Cardiac septum (tissue), 1 donor: ENCODE data around the gene NUP188. TPM values are rescaled to one million over a fixed set of nuclear protein-coding genes. Genes with fewer than 3 reads are reported as not detected.
"Not testable (repeated sequence)": the region's sequence is repeated elsewhere in the genome, so short reads cannot be mapped to it uniquely, and the experiment has no call there.

Experiments used
- DNase-seq: peaks from one replicate; pipeline ENCODE4 v3.0.0-alpha.2; 2020; ENCODE audit warnings: low spot score
- intact Hi-C: fragments of 100-400 bp; cut with DNase I; formaldehyde crosslinking; loops from one replicate; pipeline ENCODE4 v1.14.0; 2022
- total RNA-seq: library from RNA; stranded (reverse); fragmentation: NEBNext Ultra II Directional; extraction: Animal tissue kit (Norgen Biotek cat#: 25700); gene quantifications from one replicate; pipeline ENCODE4 v1.2.1, GENCODE V29; 2021
- donor health status: DM: no; HTN: no; CAD: no.

Gene NUP188
- total RNA-seq, 1 donor from 2014 or later: 36.3 TPM

DNA sequence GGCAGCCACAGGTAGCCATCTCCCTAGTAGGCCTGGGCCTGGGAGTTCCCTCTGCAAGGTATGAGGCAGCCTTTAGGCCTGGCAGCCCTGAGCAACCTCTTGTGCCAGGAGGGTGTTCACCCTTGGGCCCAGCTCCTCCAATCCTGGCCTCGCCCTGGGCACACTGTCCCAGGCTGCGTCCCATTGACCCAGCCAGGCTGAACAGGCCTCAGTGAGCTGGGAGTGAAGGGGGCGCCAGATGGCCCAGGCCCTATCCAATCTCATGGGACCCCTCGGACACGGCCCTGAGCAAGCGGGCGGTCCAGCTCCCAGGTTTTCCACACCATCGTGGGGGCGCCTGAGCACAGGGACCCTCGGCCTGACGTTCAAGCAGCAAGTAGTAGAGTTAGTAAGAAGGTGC lies 66.2 kb downstream of the NUP188 start:
- no peak for DNase-seq
- intact Hi-C loops: no loop called here

DNA sequence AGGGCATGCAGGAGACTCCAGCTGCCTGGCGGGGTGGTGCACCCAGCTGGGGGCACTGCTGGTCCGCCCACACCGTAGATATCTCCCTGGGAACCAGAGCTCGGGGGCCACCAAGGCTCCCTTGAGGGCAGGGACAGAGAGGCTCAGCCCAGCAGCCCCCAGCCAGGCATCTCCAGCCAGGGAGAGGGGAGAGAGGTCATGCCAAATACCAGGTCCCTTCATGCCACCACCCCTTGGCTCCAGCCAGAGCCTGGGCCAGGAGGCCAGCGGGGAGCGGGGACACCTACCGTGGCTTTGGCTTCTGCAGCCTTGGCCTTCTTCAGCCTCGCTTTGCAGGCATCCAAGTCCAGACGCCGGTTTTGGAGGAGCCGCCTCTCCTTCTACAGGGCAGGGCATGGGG lies 66.6 kb downstream of the NUP188 start:
- DNase-seq: no peak
- intact Hi-C loops: no loop called here

DNA sequence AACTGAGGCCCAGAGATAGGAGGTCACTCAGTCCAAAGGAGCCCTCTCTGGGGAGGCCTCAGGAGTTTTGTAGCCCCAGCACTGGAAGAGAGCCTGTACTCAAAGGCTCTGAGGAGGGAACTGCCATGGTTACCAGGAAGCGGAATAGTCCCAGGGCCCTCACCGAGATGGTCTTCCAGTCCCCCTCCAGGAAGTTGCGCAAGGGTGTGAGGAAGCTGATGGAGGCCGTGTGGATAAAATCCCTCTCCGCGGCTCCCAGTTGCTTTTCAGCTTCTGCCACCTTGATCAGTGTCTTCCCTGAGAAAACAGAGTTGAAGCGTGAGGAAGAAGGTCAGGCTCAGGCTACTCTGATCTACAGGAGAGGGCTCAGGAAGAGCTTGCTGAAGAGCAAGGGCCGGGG lies 67.1 kb downstream of the NUP188 start:
- DNase-seq: no peak
- intact Hi-C loops: no loop called here

DNA sequence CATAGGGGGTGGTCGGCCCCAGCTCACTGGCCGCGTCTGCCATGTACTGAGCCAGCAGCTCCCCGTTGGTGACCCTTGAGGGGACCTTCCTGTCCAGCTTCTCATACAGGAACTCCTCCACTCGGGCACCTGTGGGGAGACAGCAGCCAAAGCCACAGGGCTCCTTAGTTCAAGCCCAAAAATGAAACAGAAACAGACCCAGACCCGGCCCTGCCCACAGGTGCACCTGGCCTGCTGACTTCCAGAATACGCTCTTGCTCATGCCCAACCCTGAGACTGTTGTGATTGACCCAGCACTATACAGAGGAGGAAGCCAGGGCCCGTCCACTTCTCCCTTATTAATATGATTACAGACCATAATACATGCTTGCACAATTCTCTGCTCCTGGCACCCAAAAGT lies 73.6 kb downstream of the NUP188 start:
- intact Hi-C loops: no loop called here
- DNase-seq: no peak

DNA sequence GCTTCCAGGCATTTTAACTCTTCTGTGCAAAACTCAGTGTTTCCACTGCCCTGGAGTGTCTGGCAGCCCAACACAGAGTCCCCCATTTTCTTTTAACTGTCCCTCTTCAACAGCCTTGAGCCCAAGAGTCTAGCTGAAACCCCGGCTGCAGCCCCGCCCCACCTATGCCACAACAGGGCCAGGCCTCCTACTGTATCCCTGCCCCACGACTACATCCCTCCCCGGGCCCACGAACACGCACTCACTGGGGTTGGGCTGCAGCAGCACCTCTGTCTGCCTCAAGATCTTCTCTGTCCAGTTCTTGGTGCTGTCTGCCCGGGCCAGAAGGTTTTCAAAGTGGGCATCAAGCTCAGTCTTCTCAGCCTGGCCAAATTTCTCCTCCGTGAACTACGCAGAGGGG lies 74.5 kb downstream of the NUP188 start:
- no peak for DNase-seq
- intact Hi-C loops: no loop called here

DNA sequence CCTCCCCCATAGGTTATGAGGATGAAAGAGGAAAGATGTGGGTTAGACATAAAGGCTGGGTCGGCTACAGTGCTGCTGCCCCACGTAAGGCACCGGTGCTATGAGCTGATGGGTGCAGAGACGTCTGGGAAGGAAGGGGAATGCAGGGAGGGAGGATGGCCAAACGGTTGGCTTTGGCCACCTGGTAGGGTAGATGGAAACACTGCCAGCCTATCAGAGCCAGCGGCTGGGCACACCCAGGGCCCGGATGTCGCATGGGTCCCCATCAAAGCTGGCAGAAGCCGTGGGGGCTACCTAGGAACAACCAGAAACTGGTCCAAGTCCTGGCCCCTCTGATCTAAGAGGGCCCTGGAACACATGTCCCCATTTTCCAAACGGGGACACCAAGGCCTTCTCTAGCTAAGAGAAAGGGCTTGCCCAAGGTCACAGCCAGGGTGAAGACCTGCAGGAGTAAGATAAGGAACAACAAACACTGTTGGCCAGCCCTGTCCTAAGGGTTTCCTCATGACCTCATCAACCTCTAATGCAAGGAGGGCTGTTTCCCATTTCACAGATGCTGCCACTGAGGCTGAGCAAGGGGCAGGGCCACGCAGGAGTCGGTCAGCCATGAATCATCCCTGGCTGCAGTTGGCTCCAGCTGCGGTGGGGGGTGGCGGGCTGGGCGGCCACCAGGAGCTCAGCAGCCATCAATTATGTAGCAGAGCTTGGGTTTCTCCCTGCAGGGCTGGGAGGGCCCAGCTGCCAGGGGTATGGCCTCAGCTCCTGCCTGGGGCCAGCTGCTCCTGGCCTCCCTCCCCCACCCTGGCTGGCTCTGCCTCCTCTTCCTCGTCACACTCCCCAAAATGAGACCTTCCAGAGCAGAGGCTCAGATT lies 75.8 kb downstream of the NUP188 start:
- DNase-seq: no peak
- intact Hi-C loops: no loop called here

DNA sequence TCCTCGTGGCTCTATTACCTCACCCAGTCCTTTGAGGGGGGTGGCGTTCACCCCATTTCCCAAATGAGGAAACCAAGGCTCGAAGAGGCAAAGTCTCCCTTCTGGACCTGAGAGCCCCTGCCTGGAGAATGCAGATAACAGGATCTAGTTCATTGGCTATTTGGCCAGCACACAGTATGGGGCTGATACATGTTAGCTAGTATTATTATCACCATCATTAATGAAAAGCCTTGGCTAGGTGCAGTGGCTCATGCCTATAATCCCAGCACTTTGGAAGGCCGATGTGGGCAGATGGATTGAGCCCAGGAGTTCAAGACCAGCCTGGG lies 76.4 kb downstream of the NUP188 start:
- intact Hi-C loops: no loop called here
- no peak for DNase-seq

DNA sequence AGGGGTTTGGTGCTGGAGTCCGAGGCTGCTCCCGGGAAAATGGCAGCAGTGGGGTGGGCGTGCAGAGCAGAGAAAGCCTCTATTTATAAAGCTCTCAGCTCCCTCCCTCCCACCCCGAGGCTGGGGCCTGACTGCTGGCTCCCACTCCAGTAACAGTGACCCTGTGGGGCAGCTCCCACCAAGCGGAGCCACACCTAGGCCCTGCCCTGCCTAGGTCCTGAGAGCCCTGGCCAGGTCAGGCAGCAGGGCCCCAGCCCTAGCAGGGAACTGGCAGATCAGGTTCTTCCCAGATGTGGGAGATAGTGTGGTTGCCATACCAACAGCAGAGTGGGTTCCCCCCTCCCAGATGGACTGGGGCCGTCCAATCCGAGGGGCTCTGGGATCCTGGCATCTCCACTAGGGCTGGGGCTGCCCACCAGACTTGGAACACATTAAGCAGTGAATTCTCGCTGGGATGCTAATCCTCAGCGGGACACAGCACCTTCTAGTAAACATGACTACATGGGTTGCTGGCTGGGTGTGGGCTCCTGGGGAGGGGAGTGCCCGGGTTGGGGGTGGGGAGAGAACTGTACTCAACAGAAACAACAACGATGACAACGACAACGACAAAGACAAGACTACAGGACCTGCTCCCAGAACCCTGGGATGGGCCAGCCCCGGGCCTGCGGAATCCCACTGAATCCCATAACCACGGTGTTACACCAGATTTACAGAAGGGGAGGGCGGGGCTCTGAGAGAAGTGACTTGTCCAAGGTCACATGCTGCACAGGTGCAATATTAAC lies 79.1 kb downstream of the NUP188 start:
- intact Hi-C loops: no loop called here

DNA sequence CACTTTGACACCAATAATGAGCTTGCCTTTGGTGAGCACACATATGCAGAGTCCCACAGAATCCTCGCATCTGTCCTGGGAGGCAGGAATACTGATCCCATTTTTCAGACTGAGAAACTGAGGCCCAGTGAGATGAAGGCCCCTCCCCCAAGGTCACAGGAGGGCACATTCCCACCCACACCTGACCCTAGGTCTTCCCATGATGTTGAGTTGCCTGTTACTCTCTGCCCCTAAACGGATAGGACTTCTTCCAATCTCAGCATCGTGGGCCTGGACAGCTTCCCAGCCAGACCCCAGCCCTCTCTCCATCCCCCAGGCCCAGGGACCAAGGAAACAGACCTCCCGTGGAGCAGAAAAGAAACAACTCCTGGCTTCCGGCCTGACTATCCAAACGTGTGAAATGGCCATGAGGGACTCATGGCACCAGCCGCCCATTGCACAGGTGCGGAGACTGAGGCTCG lies 79.8 kb downstream of the NUP188 start:
- DNase-seq: no peak
- intact Hi-C loops: no loop called here

More for the DNA sequence above, 79.1 kb downstream of the NUP188 start:
- DNase-seq: no peak

DNA sequence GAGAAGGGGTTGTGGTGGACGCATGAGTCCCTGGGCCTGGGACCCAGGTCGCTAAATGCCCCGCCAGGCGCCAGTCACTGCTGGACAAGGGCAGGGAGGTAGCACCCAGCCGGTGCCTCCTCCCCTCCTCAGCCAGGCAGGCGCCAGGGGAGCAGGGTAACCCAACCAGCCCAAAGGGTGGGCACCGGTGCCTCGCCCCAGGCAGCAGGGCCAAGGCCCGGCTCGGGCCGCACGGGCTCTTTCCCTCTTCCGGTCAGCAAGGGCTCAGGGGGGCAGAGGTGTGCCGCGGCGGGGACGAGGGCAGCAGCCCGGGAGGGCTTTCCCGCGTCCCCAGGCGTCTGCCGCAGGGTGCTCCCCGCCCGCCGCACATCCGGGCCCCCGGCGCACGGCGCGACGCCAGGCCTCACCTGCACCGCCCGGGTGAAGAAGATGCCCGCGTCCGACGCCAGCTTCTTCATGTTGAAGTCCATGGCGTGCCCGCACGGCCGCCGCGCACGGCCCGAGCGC lies 80.2 kb downstream of the NUP188 start:
- intact Hi-C loops: no loop called here

DNA sequence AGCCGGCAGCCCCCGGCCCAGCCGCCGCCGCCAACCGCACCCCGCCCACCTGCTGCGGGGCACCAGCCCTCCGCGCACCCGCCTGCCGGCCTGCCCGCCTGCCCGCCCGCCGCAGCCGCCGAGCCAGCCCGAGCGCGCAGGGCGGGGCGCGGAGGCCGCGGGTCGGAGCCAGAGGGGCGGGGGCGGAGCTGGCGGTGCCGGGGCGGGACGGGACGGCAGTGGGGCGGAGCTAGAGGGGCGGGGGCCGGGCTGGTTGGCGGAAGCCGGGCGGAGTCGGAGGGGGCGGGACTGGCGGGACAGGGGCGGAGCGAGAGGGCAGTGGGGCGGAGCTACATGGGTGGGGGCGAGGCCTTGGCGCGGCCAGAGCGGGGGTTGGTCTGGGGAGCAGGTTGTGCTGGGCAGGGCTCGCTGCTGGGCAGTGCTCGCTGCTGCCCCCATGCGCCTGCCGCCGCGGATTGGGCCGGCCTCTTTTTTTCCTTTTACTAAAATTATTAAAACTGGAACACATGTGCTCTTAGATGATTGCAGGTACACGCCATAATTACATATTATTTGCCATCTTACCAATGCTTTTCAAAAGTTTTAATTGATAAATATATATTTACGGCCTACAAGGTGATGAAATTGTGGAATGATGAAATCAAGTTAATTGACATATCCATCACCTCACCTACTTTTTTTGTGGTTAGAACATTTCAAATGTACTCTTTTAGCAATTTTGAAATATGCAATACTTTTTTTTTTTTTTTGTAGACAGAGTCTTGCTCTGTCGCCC lies 80.9 kb downstream of the NUP188 start, which contains the start of gene SH3GLB2:
Gene SH3GLB2, minus strand, starts transcription at position 140 of the 775 bp plus-strand sequence. CDS start 177 bp downstream, outside the sequence.
- DNase-seq: peak; percentile 100
- intact Hi-C loops: no loop called here

More for the DNA sequence above, 80.2 kb downstream of the NUP188 start:
- DNase-seq: no peak

DNA sequence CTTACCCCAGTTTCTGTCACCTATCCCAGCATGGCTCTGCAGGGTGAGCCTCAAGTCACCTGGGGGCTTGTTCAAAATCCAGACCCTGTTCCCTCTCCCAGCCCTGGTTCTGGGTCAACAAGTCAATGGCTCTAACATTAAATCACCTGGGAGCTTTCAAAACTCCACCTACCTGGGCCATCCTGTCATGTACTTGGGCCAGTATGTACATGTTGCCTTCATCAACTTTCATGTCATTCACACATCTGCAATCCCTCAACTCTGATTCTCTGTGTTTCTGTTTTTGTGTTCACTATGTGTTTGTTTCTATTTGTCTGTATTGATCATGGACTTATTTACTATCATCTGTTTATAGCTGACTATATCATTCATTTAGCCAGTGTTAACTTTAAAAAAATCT lies 82.7 kb downstream of the NUP188 start:
- intact Hi-C loops: no loop called here
- no peak for DNase-seq

DNA sequence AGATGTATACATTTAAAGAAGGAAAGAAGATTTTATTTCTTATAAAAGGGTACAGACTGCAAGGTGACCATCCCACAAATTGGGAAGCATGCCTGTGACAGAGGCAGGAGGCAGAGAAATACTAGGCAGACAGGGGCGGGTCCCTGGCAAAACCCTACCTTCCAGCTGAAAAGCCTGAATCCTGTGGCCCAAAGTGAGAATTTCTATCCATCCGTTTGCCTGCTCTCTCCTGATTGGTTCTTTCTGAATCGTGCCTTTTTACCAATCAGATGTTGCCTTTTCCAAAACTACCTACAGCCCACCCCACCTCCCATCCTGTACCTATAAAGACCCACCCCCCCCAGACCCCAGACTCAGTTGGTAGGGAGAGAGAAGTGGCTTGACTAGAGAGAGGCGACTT lies 84.0 kb downstream of the NUP188 start:
- intact Hi-C loops: no loop called here
- no peak for DNase-seq

DNA sequence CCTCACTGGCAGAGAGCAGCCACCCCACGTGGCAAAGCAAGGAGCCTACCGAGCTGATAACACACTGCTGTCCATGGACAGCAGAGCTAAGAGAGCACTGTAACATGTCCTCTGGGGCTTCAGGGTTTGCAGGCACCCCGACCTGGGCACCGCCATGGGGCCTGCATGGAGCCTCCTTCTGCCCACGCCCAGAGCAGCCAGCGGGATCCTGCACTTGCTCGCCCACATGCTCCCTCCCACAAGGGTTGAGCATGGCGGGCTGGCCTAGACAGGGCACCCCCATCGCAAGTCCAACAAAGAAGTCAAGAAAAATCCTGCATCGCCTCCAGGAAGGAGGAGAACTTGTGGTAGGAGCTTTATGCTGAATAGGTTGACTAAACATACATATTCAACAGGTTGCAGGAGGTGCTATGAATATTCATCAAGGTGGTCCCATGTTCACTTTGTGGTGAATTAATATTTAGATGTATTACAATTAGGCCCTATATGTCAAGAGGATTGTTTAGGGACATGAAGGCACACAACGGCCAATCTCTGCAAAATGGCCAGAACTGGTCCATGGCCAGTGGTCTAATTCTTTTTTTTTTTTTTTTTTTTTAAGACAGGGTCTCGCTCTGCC lies 85.2 kb downstream of the NUP188 start:
- DNase-seq: no peak
- intact Hi-C loops: no loop called here

DNA sequence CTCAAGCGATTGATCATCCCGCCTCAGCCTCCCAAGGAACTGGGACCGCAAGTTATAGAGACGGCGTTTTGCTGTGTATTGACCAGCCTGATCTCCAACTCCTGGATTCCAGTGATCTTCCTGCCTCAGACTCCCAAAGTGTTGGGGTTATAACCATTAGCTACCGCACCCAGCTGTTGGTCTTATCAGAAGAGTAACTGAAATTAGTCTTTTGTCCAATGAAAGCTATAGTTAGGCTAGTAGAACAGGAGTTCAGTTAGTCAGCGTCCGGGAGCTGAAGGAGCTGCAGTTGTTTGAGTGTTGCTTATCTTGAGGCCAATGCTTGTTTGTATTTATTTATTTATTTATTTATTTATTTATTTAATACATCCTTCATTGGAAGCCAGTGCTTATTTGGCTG lies 85.7 kb downstream of the NUP188 start:
- no peak for DNase-seq

DNA sequence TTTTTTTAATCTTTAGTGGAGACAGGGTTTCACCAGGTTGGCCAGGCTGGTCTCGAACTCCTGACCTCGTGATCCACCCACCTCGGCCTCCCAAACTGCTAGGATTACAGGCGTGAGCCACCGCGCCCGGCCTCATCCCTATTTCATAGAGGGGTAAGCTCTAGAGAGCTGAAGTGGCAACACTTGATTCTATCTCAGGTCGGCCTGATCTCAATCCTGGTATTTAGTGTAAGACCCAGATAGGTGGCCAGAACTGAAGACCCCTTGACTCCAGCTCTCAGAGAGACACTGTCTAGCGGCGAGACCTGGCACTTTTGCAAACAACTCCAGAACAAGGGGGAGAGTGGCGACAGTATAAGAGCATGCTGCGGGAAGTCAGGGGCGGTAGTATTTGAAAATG lies 88.3 kb downstream of the NUP188 start:
- DNase-seq: not testable (repeated sequence)
- intact Hi-C loops: loop anchor here (2.0 kb wide), 1 partner anchor 75 kb away; the partner anchor contains the start of genes CRAT and PTPA

More for the DNA sequence above, 85.7 kb downstream of the NUP188 start:
- intact Hi-C loops: no loop called here

DNA sequence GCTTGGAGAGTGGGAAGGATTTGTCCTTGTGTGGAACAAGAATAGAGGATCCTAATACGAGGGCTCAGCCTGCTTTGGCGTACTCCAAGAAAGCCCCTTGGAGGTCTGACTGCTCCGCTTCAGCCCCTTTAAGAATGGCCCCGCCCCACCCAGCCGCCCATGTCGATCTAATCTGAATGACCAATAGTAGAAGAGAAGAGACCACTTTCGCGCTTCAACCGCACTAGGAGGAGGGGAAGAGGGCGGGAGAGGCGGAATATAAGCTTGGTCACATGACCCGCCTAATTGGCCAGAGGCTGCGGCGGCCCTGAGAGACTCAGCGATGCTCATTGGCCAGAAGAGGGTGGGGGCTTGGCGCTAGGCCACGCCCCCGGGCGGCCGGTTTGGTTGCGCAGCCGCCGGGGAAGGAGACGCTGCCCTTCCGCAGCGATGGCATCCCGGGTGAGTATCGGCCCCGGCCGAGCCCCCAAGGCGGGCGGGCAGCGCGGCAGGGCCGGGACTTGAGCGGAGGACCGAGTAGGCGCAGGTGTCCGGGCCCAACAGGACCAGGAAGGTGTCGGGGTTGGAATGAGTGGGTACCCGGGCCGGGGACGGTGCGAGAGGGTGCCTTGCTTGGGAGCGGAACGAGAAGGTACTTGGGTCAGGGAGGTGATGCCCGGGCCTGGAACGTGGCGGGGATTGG lies 88.9 kb downstream of the NUP188 start, which contains the start of gene MIGA2:
Gene MIGA2, plus strand, starts transcription at position 386 of the 682 bp plus-strand sequence. CDS start 3,969 bp downstream, outside the sequence.
- intact Hi-C loops: loop anchor here (2.0 kb wide), 1 partner anchor 74 kb away; the partner anchor contains the start of genes CRAT and PTPA
- DNase-seq: peak; percentile 98
